HG02870 (cell line): ENCODE results near the gene CRYAB.
"Not testable (repeated sequence)": the region's sequence is repeated elsewhere in the genome, so short reads cannot be mapped to it uniquely, and the experiment has no call there.

Source experiments
- ATAC-seq: cut with Tn5 transposase; IDR thresholded peaks from one replicate; pipeline ENCODE4 v1.9.1; 2021; ENCODE audit warnings: mild to moderate bottlenecking, moderate library complexity; ENCODE audit not compliant: unreplicated experiment

Gene CRYAB

DNA sequence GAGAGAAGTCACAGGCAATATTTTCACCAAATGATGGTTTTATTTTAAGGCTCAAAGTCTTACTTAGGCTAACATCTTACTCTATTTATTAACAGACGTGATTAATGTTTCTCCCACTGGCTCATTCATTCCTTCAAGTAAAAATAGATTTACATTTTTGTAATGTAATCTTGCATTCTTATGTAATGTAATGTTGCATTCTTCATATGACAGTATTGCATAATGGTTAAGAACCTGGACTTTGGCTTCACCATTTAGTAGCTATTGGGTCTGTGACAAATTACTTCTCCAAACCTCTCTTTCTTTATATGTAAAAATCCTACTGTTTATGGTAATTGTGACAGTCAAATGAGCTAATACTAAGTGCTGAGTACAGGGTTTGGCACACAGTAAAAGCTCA lies 22.3 kb upstream of the CRYAB start:
- ATAC-seq, result no peak

DNA sequence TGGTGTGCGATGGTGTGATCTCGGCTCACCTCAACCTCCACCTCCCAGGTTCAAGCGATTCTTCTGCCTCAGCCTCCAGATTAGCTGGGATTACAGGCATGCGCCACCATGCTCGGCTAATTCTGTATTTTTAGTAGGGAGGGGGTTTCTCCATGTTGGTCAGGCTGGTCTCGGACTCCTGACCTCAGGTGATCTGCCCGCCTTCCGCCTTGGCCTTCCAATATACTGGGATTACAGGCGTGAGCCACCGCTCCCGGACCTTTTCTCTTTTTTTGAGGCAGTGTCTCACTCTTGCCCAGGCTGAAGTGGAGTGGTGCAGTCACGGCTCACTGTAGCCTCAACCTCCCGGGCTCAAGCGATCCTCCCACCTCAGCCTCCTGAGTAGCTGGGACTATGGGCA lies 21.6 kb upstream of the CRYAB start:
- ATAC-seq, result not testable (repeated sequence)

DNA sequence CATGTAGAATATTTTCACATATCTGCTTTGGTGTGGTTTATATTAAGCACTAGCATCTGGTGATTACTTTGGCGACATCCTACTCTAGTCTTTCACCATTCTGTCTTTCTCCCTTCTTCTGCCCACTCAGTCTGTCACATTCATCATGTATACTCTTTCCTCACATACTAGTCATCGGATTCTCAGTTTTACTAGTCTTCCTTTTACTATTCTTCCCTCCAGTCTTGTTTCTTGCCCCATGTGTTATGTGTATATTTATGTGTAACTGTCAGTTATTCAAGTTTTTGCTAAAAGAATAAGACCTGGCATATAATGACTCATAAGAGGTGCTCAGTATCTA lies 21.0 kb upstream of the CRYAB start:
- ATAC-seq, result no peak

DNA sequence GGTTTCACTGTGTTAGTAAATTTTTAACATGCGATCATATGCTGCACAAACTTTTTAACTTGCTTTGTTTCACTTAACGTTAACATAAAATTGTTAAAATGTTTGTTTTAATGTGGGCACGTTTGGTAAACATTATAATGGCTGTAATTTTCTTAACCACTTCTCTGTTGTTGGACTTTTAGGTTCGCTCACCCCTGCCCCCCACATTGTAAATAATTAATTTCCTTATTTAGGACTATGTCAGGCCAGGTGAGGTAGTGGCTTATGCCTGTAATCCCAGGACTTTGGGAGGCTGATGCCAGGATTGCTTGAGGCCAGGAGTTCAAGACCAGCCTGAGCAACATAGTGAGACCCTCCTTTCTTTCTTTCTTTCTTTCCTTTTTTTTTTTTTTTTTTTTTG lies 18.9 kb upstream of the CRYAB start:
- ATAC-seq, result no peak

DNA sequence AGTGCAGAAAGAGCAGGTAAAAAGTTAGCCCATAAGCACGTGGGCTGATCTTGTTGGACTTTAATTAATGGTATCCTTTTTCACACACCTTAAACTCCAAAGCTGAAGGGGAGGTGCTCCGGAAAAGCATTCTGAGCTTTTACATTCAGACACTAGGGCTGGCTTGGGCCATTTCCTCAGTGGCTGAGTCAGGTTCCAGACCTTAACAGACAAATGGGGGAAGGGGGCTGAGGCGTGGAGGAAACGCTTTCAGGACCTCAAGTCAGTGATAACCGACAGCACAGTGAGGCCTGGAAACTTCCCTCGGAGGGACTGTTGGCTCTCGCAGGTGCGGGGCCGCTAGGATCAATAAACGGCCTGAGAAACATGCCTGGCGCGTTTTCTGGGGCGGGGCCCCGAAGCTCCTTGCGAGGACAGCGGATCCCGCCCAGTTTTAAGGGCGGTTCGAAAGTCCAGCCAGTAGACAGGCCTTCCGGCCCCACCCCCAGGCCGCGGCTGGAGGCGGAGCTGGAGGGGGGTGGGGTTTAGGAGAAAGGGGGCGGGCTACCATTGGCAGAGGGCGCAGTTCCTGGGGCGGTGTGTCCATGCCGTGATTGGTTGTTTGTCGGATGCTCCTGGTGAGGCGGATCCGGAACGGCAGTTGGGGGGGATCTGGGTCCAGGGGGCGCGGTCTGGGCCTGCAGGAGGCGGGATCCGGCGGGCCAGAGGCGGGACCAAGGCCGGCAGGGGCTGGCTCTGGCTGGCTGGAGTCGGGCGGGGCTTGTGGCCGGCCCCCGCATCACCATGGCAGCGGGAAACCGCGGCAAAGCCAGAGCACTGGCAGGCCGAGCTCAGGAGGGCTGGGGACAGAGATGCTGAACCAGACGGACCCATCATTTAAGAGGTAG lies 15.2 kb upstream of the CRYAB start:
- ATAC-seq, result peak; percentile 90

DNA sequence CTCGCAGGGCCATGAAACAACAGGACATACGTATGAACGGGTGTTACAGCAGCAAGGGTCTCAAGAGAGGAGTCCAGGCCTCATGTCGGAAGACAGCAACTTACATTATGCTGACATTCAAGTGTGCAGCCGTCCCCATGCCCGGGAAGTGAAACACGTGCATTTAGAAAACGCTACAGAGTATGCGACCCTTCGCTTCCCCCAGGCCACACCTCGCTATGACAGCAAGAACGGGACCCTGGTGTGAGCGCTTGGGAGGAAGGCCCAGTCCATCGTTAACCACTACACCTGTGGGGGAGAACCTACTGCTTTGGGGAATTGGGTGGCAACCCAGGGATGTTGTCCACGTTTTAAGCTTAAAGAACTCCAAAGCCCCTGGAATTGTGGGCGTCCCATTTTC lies 14.4 kb upstream of the CRYAB start:
- ATAC-seq, result no peak

DNA sequence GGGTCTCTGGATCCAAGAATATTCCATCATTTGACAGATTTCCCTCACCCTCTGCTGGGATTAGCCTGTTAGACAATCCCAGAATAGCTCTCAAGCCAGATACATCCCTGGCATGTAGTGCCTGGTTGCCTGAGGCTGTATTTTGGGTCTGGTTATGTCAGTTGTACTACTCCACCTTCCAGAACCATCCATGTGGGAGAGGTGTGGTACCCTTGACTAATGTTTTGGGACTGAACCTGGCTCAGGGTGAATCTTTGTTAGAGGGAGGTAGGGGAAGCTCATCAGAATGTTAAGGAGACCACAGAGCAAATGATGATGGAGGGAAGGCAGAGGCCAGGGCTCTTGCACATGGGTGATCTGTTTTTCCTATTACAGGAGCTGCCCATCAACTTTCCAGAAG lies 12.4 kb upstream of the CRYAB start:
- no peak for ATAC-seq

DNA sequence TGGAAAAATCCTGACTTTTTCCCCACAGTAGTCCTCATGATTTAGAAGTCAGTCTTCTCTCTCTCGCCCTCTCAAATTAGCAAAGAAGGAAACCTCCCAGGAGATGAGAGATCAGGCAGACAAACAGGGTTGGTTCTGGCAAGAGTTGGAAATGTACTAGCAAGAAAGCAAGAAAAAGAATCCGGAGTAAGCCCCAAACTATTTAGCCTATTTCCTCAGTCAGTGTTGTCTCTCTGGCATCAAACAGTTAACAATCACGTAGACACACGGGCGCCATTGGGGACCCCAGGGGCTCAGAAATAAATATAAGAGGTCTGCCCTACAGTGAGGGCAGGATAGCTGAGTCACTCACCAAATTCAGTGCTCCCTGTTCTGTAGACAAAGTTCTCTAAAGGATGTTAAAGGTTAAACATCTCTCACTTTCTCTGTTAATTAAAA lies 11.8 kb upstream of the CRYAB start:
- no peak for ATAC-seq

DNA sequence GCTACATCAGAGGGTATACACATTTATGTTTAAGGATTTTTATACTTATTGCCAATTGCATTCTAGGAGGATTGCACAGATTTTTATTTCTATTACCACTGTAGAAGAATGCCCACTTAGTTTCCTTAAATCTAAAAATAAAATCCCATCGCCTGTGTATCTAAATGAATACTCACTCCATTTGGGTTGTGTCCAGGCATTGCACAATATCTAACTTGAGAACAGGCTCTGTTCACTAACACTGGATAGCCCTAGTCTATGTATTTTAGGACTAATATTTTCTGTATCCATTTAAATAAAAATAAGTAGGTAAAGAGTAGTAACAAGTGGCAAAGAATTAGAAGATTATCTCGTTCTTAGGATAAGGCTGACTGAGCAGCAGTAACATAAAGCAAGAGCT lies 11.2 kb upstream of the CRYAB start:
- ATAC-seq, result no peak

DNA sequence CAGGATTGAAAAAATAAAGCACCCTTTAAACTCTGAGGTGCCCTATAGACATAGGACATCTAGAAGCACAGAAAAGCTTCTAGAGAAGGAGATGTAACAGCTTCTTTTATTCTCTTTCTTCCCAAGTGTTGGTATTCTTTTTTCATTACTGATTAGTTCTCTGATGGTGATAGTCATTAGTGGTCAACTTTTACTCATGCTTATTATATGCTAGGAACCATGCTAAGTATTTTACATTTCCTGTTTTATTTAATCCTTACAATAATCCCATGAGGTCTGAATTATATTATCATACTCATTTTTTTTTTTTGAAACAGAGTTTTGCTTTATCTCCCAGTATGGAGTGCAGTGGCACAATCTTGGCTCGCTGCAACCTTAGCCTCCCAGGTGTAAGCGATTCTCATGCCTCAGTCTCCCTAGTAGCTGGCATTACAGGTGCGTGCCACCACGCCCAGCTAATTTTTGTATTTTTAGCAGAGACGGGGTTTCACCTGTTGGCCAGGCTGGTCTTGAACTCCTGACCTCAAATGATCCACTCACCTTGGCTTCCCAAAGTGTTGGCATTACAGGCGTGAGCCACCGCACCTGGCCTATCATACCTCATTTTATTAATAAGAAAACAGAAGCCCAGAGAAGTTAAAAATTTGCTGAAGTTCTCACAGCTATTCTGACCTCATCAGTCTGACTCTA lies 10.1 kb upstream of the CRYAB start:
- ATAC-seq, result no peak

DNA sequence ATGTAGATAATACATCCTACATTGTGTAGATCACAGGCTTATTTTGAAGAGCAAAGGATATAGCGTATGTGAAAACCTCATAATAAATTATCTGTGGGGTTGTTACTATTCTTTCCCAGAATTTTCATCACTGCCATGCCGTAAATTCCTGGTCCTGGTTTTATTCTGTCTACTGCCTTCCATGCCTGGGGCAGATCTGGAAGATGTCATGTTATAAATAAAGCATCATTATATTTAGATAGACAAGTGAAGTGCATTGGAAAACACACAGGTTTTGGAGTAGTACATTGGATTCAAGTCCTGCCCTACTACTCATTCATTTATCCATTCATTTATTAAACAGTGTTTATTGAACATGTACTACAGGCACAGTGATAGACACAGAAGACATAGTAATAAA lies 9.3 kb upstream of the CRYAB start:
- no peak for ATAC-seq

DNA sequence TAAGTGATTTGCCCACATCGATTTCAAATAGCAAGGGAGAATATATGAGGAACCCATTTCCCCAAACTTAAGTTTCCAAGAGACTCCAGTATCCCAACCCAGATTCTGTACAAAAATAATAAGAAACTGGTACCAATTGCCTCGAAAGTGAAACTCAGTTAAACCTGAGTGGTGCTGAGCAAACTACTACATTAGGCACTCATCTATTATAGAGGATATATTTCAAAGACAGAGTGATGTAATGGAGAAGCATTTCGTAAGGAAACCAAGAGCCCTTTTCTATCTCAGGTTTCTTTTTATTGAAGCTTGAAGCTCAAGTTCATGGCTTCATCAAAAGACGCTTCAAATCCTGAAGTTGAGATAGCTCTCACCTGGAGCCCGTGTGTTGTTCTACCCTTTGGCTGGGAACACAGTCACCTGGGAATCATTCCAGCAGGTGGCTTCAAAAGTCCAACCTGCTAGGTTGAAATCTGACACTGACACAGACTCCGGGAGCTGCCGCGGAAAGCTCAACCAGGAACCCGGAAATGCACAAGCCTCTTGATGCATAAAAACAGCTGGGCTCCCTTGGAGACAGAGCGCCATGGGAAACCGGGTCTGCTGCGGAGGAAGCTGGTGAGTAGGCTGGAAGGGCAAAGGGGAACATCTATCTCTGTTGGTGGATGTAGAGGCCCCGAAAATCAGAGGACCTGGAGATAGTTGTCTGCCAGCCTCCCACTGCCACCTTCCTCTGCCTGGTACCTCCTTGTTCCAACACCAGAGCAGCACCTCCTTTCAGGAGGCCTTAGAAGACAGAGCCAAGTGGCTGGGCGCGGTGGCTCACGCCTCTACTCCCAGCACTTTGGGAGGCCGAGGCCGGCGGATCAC lies 7.1 kb upstream of the CRYAB start, which contains the start of gene C11orf52:
TSS of gene C11orf52 (plus strand) at position 524 of the 867 bp plus-strand sequence. CDS start at position 584, 60 bp downstream.
- ATAC-seq, result no peak

DNA sequence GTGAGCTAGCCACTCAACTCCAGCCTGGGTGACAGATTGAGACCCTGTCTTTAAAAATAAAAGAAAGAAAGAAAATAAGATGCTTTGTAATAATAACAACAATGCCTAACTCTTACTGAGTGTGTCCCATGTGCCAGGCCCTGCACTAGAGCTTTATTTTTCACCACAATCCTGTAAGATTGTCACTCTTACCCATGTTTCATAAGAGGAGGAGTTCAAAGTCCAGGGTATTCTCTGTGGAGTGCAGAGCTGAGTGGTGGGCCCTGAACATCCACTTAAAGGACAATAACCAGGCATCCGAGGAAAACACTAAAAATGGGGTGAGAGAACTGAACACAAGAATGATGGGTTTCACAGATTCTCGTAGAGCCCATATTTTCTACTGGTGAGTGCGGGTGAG lies 6.2 kb upstream of the CRYAB start:
- ATAC-seq, result no peak

DNA sequence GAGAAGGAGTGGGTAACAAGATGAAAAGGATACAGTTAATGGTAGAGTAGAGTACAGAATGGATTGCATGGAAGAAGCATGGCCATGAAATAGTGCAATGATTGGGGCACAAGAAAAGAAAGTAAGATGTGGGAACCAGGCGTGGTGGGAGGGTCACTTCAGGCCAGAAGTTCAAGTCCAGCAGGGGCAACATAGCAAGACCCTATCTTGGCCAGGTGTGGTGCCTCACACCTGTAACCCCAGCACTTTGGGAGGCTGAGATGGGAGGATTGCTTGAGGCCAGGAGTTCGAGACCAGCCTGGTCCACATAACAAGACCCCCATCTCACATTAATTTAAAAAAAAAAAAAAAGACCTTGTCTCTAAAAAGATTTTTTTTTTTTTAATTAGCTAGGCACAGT lies 5.7 kb upstream of the CRYAB start:
- no peak for ATAC-seq

DNA sequence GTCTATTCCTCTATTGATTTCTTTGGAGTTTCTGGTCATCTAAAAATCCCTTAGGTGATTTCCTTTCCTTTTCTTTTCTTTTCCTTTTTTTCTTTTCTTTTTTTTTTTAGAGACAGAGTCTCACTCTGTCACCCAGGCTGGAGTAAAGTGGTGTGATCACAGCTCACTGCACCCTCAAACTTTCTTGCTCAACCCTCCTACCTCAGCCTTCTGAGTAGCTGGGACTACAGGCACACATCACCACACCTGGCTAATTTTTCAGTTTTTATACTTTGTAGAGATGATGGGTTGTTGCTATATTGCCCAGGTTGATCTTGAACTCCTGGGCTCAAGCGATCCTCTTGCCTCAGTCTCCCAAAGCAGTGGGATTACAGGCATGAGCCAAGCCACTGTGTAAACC lies 5.2 kb upstream of the CRYAB start:
- ATAC-seq, result no peak

DNA sequence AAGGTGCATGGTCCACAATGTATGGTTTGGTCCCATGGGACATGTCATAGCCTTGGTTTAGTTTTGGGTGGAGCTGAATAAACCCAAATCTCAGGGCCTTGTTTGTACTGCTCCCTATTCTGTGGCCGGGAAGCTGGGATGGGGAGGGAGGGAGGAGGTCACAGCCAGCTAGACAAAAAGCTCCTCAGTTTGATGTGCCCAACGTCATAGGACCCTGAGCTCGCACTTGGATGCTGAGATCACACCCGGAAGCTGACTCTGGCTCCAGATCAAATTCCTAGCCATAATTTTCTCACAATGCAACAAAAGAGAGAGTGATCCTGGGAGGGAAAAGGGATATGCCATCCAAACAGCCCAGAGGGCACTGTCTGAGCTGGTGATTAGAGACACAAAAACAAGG lies 2.4 kb upstream of the CRYAB start:
- no peak for ATAC-seq

DNA sequence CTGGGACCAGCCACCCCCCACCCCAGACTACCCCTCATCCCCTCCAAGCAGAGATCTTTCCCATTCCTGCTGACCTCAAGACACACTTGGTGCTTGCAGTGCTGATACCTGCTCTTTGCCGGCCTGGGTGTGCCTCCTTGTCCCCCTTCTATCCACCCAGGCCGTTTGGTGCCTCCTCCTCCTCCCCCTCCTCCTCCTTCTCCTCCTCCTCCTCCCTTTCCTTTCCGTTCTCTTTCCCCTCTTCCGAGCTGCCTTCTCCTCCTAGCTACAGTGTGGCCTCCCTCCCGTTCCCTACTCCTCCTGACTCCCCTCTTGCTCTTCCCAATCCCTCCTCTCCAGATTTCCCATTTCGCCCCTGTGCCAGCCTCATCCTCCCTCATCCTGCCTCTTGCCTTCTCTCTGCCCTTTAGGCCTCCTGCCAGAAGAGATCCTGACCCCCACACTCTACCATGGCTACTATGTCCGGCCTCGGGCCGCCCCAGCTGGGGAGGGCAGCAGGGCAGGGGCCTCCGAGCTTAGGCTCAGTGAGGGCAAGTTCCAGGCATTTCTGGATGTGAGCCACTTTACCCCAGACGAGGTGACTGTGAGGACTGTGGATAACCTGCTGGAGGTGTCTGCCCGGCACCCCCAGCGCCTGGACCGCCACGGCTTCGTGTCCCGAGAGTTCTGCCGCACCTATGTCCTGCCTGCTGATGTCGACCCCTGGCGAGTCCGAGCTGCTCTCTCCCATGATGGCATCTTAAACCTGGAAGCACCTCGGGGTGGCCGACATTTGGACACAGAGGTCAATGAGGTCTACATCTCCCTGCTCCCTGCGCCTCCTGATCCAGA lies 1.7 kb upstream of the CRYAB start:
- no peak for ATAC-seq

DNA sequence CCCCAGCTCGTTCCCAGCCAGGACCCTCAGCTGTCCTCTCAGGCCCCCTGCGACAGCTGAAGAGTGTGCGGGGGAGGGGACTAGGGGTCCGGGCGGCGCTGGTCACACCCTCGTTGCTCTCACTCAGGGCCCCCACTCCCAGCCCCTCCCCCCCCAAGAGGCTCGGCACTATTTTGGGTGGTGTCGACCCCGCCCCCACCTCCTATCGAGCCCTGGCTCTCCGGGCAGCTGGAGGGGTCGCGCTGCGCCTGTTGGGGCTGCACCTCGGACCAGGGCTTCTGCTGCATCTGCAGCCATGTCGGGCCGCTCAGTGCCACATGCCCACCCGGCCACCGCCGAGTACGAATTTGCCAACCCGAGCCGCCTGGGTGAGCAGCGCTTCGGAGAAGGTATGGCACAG lies 965 bp upstream of the CRYAB start, which contains the start of gene HSPB2:
TSS of gene HSPB2 (plus strand) at position 200 of the 400 bp plus-strand sequence. CDS start at position 296, 96 bp downstream.
- no peak for ATAC-seq

DNA sequence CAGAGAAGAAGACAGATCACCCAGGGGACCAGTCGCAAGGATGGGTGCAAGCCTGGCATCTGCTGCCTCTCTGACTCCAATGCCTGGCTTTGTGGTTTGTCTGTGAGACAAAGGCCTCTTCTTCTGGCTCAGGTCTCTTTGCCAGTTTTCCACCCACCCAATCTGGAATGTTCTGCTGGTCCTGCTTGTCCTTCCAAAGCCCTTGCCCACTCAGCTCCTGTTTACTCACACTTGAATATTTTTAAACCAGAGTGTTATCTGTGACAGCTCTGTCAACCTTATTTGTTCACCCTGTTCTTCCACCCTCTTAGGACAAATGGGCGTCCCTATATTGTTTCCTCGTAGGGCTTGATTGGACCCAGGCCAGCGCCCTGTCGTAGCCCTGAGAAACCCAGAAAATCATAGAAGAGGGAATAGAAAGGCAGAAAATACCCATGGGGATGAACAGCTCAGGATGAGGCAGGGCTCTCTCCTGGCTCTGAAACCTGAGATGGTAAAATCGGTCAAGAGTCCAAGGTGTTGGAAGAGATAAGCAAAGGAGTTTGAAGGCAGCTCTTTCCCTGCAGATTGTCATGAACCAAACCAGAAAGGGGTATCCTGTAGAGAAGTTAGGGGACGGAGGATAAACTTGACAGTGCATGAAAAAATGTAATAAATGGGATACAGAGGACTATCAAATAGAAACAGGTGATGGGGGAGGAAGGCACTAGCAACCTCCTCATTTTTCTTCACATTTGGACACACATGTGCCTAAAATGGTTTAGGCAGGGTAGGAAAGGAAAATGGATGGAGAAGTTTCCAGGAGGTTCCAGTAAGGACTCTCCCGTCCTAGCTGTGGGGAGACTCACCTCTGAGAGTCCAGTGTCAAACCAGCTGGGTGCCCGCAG lies 651 bp downstream of the CRYAB start:
- no peak for ATAC-seq
